WTC11 (cell line): ENCODE measurements around the gene IFNL4. TPM values are rescaled to one million over a fixed set of nuclear protein-coding genes. Genes with fewer than 3 reads are reported as not detected.
A peak's percentile ranks its signal among the peaks of the same experiment; 100 is the strongest.

ENCODE experiments used
- ATAC-seq: fragments of 200-7000 bp; cut with Tn5 transposase; 2 replicates; pipeline ENCODE4 v1.10.0; 2021; ENCODE audit warnings: mild to moderate bottlenecking, moderate library complexity
- CTCF ChIA-PET: fragments of 300-600 bp; sonication (Branson Sonifier 250); formaldehyde crosslinking; loops from one replicate; lab custom pipeline; 2021; ENCODE audit warnings: antibody characterized with exemption; lab: Charles Lee
- POLR2A ChIA-PET: fragments of 350-600 bp; sonication (Branson Sonifier 250); formaldehyde crosslinking; loops from one replicate; lab custom pipeline; 2021; ENCODE audit warnings: antibody characterized with exemption; lab: Charles Lee
- DNase-seq: peaks from one replicate; pipeline ENCODE4 v3.0.0; 2021; ENCODE audit warnings: low spot score
- H3K27ac Mint-ChIP-seq: 2 replicates; pipeline ENCODE4 v1.8.0; 2021; ENCODE audit warnings: mixed read lengths
- H3K27me3 Mint-ChIP-seq: 2 replicates; pipeline ENCODE4 v1.8.0; 2021; ENCODE audit warnings: low read depth, mild to moderate bottlenecking, moderate library complexity, mixed read lengths
- H3K36me3 Mint-ChIP-seq: 2 replicates; pipeline ENCODE4 v1.8.0; 2021; ENCODE audit warnings: mixed read lengths
- H3K4me1 Mint-ChIP-seq: 2 replicates; pipeline ENCODE4 v1.8.0; 2022; ENCODE audit warnings: mixed read lengths
- H3K4me3 Mint-ChIP-seq: 2 replicates; pipeline ENCODE4 v1.8.0; 2021; ENCODE audit warnings: mild to moderate bottlenecking, moderate library complexity, mixed read lengths
- H3K9me3 Mint-ChIP-seq: 2 replicates; pipeline ENCODE4 v1.8.0; 2021; ENCODE audit warnings: mixed read lengths
- CBFB ChIP-seq: sonication (generic); formaldehyde crosslinking; IDR thresholded peaks from 2 replicates; pipeline ENCODE4 v1.8.1; 2022; ENCODE audit warnings: mild to moderate bottlenecking, low read depth, missing genetic modification reagents
- MXD4 ChIP-seq: fragments of 250-450 bp; sonication (Bioruptor Pico); IDR thresholded peaks from 2 replicates; pipeline ENCODE4 v1.8.0; 2021; ENCODE audit warnings: mild to moderate bottlenecking, moderate library complexity, borderline replicate concordance
- SOX15 ChIP-seq: fragments of 250-450 bp; sonication (Bioruptor Pico); IDR thresholded peaks from 2 replicates; pipeline ENCODE4 v1.9.0; 2021; ENCODE audit warnings: mild to moderate bottlenecking
- ZNF121 ChIP-seq: sonication (generic); formaldehyde crosslinking; IDR thresholded peaks from 2 replicates; pipeline ENCODE4 v1.8.0; 2023; ENCODE audit warnings: missing genetic modification reagents
- ZNF219 ChIP-seq: sonication (generic); formaldehyde crosslinking; IDR thresholded peaks from 2 replicates; pipeline ENCODE4 v1.8.0; 2023; ENCODE audit warnings: missing genetic modification reagents, mild to moderate bottlenecking, borderline replicate concordance
- total RNA-seq: library from RNA; stranded (reverse); gene quantifications from 3 replicates; pipeline ENCODE4 v1.2.3, GENCODE V29; 2021
- TF ChIP-seq, protein P1 (sequence below): fragments of 250-450 bp; sonication (Bioruptor Pico); conservative IDR thresholded peaks from 2 replicates; pipeline ENCODE4 v1.9.0; 2021; ENCODE audit warnings: mild to moderate bottlenecking
- TF ChIP-seq, protein P2 (sequence below): sonication (generic); formaldehyde crosslinking; IDR thresholded peaks from 2 replicates; pipeline ENCODE4 v1.8.0; 2022; ENCODE audit warnings: mild to moderate bottlenecking, missing genetic modification reagents
- TF ChIP-seq, protein P3 (sequence below): fragments of 250-450 bp; sonication (Bioruptor Pico); IDR thresholded peaks from 2 replicates; pipeline ENCODE4 v1.9.0; 2021; ENCODE audit warnings: mild to moderate bottlenecking
- TF ChIP-seq, protein P4 (sequence below): fragments of 250-450 bp; sonication (Bioruptor Pico); IDR thresholded peaks from 2 replicates; pipeline ENCODE4 v1.9.0; 2021; ENCODE audit warnings: mild to moderate bottlenecking, borderline replicate concordance
- TF ChIP-seq, protein P5 (sequence below): sonication (generic); formaldehyde crosslinking; IDR thresholded peaks from 2 replicates; pipeline ENCODE4 v1.8.0; 2023; ENCODE audit warnings: missing genetic modification reagents
- TF ChIP-seq, protein P6 (sequence below): fragments of 250-450 bp; sonication (Bioruptor Pico); IDR thresholded peaks from 2 replicates; pipeline ENCODE4 v2.1.2; 2022; ENCODE audit warnings: mild to moderate bottlenecking, moderate library complexity
- TF ChIP-seq, protein P7 (sequence below): sonication (generic); formaldehyde crosslinking; IDR thresholded peaks from 2 replicates; pipeline ENCODE4 v1.8.0; 2022; ENCODE audit warnings: mild to moderate bottlenecking, missing genetic modification reagents
- TF ChIP-seq, protein P8 (sequence below): sonication (generic); formaldehyde crosslinking; IDR thresholded peaks from 2 replicates; pipeline ENCODE4 v1.8.1; 2022; ENCODE audit warnings: mild to moderate bottlenecking, missing genetic modification reagents, moderate library complexity, borderline replicate concordance

IFNL4 gene
- total RNA-seq, 1 experiment from 2014 or later, result not detected

DNA sequence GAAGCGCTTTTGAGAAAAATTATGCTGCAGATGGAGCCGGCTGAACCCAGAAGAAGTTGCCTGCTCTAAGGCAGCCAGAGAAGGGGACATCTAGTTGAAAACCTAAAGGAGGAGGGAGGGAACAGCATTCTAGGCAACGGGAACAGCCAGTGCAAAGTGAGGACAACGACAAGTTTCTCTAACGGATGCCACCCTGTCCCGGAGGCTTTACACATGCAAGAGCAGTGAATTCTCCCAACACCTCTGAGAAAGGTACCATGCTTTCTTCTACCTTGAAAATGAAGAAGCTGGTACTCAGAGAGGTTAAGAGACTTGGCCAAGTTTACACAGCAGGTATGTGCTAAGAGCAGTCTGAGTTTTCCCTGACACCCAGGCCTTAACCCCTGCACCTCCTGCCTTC lies 9.7 kb downstream of the IFNL4 start (continued):
- TF ChIP-seq, protein P1, sequence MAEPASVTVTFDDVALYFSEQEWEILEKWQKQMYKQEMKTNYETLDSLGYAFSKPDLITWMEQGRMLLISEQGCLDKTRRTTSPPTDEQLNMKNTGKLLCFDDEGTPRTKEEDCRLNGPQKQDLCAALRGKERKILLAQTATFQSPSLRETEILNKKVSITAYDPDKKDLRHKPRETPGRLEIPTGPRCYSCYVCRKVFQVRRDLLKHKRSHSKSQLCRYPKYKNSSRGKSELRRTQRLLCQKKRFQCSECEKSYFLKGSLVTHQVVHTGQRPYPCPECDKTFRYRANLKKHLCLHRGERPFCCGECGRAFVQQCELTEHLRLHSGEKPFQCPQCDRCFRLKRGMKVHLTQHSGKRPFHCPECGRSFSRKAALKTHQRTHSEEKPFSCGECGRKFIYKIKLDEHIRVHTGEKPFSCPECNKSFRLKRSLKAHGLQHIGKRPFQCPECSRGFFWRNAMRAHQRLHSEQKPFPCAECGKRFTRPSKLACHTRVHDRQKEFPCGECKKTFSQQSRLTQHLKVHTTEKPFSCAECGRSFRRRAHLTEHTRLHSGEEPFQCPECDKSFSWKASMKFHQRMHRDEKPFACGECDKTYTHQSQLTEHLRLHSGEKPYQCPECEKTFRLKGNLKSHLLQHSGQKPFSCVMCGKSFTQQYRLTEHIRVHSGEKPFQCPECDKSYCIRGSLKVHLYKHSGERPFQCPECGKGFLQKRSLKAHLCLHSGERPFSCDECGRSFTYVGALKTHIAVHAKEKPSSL (CRISPR knock-in tag), result no peak
- TF ChIP-seq, protein P2, sequence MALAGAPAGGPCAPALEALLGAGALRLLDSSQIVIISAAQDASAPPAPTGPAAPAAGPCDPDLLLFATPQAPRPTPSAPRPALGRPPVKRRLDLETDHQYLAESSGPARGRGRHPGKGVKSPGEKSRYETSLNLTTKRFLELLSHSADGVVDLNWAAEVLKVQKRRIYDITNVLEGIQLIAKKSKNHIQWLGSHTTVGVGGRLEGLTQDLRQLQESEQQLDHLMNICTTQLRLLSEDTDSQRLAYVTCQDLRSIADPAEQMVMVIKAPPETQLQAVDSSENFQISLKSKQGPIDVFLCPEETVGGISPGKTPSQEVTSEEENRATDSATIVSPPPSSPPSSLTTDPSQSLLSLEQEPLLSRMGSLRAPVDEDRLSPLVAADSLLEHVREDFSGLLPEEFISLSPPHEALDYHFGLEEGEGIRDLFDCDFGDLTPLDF (CRISPR knock-in tag), result no peak
- TF ChIP-seq, protein P3, sequence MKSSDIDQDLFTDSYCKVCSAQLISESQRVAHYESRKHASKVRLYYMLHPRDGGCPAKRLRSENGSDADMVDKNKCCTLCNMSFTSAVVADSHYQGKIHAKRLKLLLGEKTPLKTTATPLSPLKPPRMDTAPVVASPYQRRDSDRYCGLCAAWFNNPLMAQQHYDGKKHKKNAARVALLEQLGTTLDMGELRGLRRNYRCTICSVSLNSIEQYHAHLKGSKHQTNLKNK (CRISPR knock-in tag), result no peak
- TF ChIP-seq, protein P4, sequence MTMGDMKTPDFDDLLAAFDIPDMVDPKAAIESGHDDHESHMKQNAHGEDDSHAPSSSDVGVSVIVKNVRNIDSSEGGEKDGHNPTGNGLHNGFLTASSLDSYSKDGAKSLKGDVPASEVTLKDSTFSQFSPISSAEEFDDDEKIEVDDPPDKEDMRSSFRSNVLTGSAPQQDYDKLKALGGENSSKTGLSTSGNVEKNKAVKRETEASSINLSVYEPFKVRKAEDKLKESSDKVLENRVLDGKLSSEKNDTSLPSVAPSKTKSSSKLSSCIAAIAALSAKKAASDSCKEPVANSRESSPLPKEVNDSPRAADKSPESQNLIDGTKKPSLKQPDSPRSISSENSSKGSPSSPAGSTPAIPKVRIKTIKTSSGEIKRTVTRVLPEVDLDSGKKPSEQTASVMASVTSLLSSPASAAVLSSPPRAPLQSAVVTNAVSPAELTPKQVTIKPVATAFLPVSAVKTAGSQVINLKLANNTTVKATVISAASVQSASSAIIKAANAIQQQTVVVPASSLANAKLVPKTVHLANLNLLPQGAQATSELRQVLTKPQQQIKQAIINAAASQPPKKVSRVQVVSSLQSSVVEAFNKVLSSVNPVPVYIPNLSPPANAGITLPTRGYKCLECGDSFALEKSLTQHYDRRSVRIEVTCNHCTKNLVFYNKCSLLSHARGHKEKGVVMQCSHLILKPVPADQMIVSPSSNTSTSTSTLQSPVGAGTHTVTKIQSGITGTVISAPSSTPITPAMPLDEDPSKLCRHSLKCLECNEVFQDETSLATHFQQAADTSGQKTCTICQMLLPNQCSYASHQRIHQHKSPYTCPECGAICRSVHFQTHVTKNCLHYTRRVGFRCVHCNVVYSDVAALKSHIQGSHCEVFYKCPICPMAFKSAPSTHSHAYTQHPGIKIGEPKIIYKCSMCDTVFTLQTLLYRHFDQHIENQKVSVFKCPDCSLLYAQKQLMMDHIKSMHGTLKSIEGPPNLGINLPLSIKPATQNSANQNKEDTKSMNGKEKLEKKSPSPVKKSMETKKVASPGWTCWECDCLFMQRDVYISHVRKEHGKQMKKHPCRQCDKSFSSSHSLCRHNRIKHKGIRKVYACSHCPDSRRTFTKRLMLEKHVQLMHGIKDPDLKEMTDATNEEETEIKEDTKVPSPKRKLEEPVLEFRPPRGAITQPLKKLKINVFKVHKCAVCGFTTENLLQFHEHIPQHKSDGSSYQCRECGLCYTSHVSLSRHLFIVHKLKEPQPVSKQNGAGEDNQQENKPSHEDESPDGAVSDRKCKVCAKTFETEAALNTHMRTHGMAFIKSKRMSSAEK, result no peak
- TF ChIP-seq, protein P5, sequence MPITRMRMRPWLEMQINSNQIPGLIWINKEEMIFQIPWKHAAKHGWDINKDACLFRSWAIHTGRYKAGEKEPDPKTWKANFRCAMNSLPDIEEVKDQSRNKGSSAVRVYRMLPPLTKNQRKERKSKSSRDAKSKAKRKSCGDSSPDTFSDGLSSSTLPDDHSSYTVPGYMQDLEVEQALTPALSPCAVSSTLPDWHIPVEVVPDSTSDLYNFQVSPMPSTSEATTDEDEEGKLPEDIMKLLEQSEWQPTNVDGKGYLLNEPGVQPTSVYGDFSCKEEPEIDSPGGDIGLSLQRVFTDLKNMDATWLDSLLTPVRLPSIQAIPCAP (CRISPR knock-in tag), result no peak
- TF ChIP-seq SOX15 (no peak), CBFB (CRISPR knock-in tag) (no peak), ZNF219 (CRISPR knock-in tag) (no peak), MXD4 (CRISPR knock-in tag) (no peak)
- TF ChIP-seq, protein P6, sequence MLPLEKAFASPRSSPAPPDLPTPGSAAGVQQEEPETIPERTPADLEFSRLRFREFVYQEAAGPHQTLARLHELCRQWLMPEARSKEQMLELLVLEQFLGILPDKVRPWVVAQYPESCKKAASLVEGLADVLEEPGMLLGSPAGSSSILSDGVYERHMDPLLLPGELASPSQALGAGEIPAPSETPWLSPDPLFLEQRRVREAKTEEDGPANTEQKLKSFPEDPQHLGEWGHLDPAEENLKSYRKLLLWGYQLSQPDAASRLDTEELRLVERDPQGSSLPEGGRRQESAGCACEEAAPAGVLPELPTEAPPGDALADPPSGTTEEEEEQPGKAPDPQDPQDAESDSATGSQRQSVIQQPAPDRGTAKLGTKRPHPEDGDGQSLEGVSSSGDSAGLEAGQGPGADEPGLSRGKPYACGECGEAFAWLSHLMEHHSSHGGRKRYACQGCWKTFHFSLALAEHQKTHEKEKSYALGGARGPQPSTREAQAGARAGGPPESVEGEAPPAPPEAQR, result no peak
- TF ChIP-seq, protein P7, sequence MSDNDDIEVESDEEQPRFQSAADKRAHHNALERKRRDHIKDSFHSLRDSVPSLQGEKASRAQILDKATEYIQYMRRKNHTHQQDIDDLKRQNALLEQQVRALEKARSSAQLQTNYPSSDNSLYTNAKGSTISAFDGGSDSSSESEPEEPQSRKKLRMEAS, result no peak

DNA sequence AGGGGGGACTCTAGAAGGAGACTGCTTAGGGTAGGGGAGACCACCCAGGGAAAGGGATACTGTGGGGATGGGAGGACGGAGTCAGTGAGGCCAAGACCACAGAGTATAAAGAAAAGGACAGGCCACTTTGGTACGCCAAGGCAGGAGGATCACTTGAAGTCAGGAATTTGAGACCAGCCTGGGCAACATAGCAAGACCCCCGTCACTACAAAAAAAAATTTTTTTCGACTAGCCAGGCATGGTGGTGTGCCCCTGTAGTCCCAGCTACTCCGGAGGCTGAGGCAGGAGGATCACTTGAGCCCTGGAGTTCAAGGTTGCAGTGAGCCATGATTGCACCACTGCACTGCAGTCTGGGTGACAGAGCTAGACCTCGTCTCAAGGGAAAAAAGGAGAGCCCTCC lies 10.4 kb downstream of the IFNL4 start:
- DNase-seq (no peak), ATAC-seq (no peak)
- H3K36me3 Mint-ChIP-seq, result no peaks in the 10 kb centered on the region
- H3K4me1 Mint-ChIP-seq, result 0 out of 2 replicates have a peak, but pooled peaks cover 2% of the 10 kb centered on the region
- H3K4me3 Mint-ChIP-seq, result no peak overlapping the region
- peaks cover 45% of the 10 kb centered on the region for H3K27me3 Mint-ChIP-seq
- TF ChIP-seq, protein P8, sequence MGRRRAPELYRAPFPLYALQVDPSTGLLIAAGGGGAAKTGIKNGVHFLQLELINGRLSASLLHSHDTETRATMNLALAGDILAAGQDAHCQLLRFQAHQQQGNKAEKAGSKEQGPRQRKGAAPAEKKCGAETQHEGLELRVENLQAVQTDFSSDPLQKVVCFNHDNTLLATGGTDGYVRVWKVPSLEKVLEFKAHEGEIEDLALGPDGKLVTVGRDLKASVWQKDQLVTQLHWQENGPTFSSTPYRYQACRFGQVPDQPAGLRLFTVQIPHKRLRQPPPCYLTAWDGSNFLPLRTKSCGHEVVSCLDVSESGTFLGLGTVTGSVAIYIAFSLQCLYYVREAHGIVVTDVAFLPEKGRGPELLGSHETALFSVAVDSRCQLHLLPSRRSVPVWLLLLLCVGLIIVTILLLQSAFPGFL (CRISPR knock-in tag), result no peak
- peak; percentile 89 for TF ChIP-seq ZNF121 (CRISPR knock-in tag)
- H3K27ac Mint-ChIP-seq, result no peak overlapping the region
- H3K9me3 Mint-ChIP-seq, result no peaks in the 10 kb centered on the region
- ChIA-PET POLR2A (no interaction called here), CTCF (interaction anchor here (1.0 to 1.3 kb wide), 3 partner anchors 15 to 90 kb away, joined by 3 to 7 read pairs (median 3); no protein-coding TSS in a partner anchor)
